Measurements from ENCODE around the gene CSK.

Gene CSK

DNA sequence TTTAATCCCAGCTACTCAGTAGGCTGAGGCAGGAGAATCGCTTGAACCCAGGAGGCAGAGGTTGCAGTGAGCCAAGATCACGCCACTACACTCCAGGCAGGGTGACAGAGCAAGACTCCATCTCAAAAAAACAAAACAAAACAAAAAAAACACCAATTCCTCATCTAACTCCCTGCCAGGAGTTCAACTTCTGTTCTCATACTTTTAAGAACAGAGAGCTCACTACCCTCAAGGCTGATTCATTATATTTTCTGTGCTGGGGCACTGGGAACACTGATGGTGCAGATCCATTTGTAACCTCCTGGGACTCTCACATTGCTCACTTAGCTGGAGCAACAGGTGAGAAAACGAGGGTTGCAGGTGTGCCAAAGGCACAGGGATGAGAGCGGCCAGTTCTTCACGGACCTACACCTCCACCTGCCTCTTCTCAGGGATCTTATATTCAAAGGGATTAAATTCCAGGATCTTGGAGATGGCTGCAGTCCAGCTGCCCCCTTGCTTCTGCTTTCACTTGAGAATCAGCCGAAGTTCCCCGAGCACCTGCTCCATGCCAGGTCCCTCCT is 12.3 kb upstream of the CSK start:
- in situ Hi-C loops (cut with HindIII; ENCODE audit: low sequenced_read_pairs): loop anchor here (5.0 to 10.0 kb wide), 6 partner anchors 32 to 395 kb away; no protein-coding TSS in a partner anchor
- DNase-seq (ENCODE audit: low read depth): no peak
- no peak overlapping the region for H3K4me3 ChIP-seq (ENCODE audit: low read depth, low read length)
- TF ChIP-seq, protein P1, sequence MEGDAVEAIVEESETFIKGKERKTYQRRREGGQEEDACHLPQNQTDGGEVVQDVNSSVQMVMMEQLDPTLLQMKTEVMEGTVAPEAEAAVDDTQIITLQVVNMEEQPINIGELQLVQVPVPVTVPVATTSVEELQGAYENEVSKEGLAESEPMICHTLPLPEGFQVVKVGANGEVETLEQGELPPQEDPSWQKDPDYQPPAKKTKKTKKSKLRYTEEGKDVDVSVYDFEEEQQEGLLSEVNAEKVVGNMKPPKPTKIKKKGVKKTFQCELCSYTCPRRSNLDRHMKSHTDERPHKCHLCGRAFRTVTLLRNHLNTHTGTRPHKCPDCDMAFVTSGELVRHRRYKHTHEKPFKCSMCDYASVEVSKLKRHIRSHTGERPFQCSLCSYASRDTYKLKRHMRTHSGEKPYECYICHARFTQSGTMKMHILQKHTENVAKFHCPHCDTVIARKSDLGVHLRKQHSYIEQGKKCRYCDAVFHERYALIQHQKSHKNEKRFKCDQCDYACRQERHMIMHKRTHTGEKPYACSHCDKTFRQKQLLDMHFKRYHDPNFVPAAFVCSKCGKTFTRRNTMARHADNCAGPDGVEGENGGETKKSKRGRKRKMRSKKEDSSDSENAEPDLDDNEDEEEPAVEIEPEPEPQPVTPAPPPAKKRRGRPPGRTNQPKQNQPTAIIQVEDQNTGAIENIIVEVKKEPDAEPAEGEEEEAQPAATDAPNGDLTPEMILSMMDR (IDR thresholded peaks at IDR 0.05; ENCODE audit: low read depth, low read length, missing control alignments): no peak

DNA sequence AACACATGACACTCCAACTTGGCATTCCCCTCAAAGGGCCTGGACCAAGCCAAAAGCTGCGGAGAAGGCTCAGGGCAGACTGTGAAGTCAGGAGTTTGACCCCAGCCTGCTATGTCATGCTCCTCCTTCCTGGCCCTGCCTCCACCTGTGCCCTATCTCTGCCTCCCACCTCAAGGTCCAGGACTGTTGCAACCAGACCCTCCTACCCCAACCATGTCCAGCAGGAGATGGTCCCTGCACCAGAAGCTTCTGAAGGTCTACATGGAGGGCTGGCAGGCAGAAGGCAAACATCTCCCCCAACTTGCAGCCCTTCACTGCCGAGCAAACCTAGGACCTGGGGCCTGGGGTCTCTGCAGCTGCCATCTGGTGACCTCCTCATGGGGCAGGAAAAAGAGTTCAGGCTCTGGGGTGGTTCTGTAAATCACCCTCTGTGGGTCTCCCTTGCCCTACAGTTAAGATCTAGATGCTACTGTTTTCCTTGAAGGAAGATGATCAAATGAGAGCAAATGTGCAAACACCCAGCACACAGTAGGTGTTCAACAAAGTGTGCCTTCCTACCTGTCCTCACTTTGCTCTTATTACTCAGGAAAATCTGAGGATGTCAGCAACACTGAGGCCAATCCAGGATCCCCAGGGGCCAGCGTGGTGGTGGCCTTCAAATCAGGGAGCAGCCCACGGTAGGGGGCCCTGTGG is 11.5 kb upstream of the CSK start:
- no peak overlapping the region for H3K4me3 ChIP-seq (ENCODE audit: low read depth, low read length)
- TF ChIP-seq, protein P1 (IDR thresholded peaks at IDR 0.05; ENCODE audit: low read depth, low read length, missing control alignments): no peak
- in situ Hi-C loops (cut with HindIII; ENCODE audit: low sequenced_read_pairs): loop anchor here (5.0 to 10.0 kb wide), 4 partner anchors 33 to 396 kb away; no protein-coding TSS in a partner anchor
- no peak for DNase-seq (ENCODE audit: low read depth)

DNA sequence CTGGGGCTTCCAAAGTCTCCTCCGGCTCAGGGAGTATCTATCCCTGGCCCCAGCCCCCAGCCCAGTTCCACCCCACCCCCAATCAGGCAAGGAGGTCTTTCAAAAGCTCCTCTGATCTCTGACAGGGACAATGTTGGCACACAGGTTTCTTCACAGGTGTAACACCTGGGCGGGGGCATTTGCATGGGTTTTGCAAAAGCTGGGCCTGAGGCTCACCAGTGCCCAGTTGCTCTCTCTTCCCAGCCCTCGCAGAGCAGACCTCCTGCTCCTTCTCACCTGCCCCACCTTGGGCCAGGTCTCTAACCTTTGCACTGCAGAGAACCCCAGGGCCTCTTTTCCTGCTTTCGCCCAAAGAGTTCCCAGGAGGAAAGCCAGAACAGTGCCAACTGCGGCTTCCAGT is 8.6 kb upstream of the CSK start:
- DNase-seq (ENCODE audit: low read depth): no peak
- in situ Hi-C loops (cut with HindIII; ENCODE audit: low sequenced_read_pairs): loop anchor here (5.0 to 10.0 kb wide), 4 partner anchors 36 to 399 kb away; no protein-coding TSS in a partner anchor
- TF ChIP-seq, protein P1 (IDR thresholded peaks at IDR 0.05; ENCODE audit: low read depth, low read length, missing control alignments): no peak
- H3K4me3 ChIP-seq (ENCODE audit: low read depth, low read length): no peak overlapping the region

DNA sequence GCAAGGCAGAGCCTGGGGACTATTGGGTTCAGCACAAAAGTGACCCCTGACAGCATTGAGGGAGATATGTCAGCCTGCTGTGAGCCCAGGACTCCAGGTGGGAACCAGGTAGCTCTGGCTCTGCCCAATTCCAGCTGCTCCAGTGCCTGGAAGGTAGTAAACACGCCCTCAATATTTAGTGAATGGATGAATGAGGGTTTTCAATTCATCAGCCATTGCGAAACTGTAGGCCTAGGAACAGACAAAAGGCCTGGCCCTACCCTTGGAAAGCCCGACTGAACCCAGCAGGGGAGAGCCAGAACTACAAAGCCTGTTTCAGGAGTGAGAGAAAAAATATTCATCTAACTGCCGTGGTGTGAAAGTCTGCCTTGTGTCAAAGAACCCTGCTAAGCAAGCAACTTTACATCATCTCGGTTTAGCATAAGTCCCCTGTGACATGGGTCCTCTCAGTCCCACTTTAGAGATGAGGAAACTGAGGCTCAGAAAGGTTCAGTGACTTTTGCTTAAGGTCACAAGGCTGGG is 8.1 kb upstream of the CSK start:
- in situ Hi-C loops (cut with HindIII; ENCODE audit: low sequenced_read_pairs): loop anchor here (5.0 to 10.0 kb wide), 4 partner anchors 36 to 399 kb away; no protein-coding TSS in a partner anchor
- DNase-seq (ENCODE audit: low read depth): peak; percentile 47
- TF ChIP-seq, protein P1 (IDR thresholded peaks at IDR 0.05; ENCODE audit: low read depth, low read length, missing control alignments): no peak
- no peak overlapping the region for H3K4me3 ChIP-seq (ENCODE audit: low read depth, low read length)

DNA sequence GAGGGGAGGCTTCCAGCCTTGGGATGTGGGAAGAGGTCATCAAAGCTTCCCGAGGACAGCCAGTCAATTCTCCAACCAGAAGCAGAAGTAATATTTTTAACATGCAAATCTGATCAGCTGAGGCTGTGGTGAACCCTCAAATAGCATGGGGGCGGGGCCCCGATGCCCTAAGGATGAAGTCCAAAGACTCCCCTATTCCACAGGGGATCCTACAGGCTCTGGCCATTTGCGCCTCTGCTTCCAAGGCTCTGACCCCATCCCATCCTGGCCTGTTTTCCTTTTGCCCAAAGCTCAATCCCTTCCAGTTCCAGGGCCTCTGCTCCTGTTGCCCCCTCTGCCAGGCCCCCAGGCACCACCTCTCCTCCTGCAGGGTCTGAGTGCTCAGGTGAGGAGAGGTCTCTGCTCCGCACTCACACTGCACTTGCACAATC is 6.7 kb upstream of the CSK start:
- no peak for DNase-seq (ENCODE audit: low read depth)
- in situ Hi-C loops (cut with HindIII; ENCODE audit: low sequenced_read_pairs): loop anchor here (10.0 kb wide), 1 partner anchor 400 kb away; no protein-coding TSS in a partner anchor
- H3K4me3 ChIP-seq (ENCODE audit: low read depth, low read length): no peak overlapping the region
- TF ChIP-seq, protein P1 (IDR thresholded peaks at IDR 0.05; ENCODE audit: low read depth, low read length, missing control alignments): no peak

DNA sequence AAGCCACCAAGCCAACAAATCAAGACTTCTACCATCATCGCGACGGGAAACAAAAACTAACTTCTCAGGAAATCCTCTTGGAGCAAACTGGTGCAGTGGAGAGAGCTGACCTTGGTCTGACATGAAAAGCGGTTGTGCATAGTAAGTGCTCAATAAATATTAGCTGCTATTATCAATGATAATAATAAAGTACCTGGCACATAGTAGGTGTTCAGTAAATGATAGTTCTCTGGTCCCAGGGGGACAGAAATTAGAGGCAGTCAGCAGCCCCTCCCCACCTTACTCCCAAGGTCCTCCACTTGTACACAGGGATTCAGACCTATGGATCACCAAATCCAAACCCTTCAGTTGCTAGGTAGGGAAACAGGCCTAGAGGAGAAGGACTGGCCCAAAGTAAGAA is 6.0 kb upstream of the CSK start:
- no peak for DNase-seq (ENCODE audit: low read depth)
- H3K4me3 ChIP-seq (ENCODE audit: low read depth, low read length): no peak overlapping the region
- TF ChIP-seq, protein P1 (IDR thresholded peaks at IDR 0.05; ENCODE audit: low read depth, low read length, missing control alignments): no peak
- in situ Hi-C loops (cut with HindIII; ENCODE audit: low sequenced_read_pairs): loop anchor here (10.0 kb wide), 1 partner anchor 401 kb away; no protein-coding TSS in a partner anchor

All from astrocyte of the cerebellum (primary cell).